Liver (tissue), 3 donors: Measurements from ENCODE around the gene PSMG4.

Experiments used
- CTCF ChIP-seq: fragments of 150-350 bp; IDR thresholded peaks from 2 replicates; pipeline ENCODE4 v1.5.1; 2017; ENCODE audit warnings: improper control_type of control experiment, low read depth, low read length; ENCODE audit not compliant: missing input control
- EGR1 ChIP-seq, 2 donors: IDR thresholded peaks; 2 replicates each; pipeline ENCODE4 v1.6.1; 2016 to 2018; ENCODE audit warnings: antibody characterized with exemption in 2 of 2, low read depth in 2 of 2
- FOXA1 ChIP-seq: IDR thresholded peaks from 2 replicates; pipeline ENCODE4 v1.6.1; 2016; ENCODE audit warnings: antibody characterized with exemption
- GABPA ChIP-seq, 2 donors: IDR thresholded peaks in 1 of 2; conservative IDR thresholded peaks in 1 of 2; 2 replicates each; pipeline ENCODE4 v1.6.1; 2016; ENCODE audit warnings: antibody characterized with exemption in 2 of 2, mild to moderate bottlenecking in 1 of 2, moderate library complexity in 1 of 2
- HNF4A ChIP-seq, 2 donors: conservative IDR thresholded peaks; 2 replicates each; pipeline ENCODE4 v1.6.1; 2016; ENCODE audit warnings: antibody characterized with exemption in 2 of 2, mild to moderate bottlenecking in 2 of 2
- JUND ChIP-seq, 2 donors: IDR thresholded peaks; 2 replicates each; pipeline ENCODE4 v1.6.1; 2016; ENCODE audit warnings: antibody characterized with exemption in 2 of 2
- RAD21 ChIP-seq, 2 donors: IDR thresholded peaks; 2 replicates each; pipeline ENCODE4 v1.6.1; 2016; ENCODE audit warnings: antibody characterized with exemption in 2 of 2, mild to moderate bottlenecking in 2 of 2
- REST ChIP-seq: IDR thresholded peaks from 2 replicates; pipeline ENCODE4 v1.6.1; 2016; ENCODE audit warnings: antibody characterized with exemption, mild to moderate bottlenecking
- SP1 ChIP-seq: IDR thresholded peaks from 2 replicates; pipeline ENCODE4 v1.6.1; 2018; ENCODE audit warnings: antibody characterized with exemption, mild to moderate bottlenecking
- TAF1 ChIP-seq: conservative IDR thresholded peaks from 2 replicates; pipeline ENCODE4 v1.6.1; 2016; ENCODE audit warnings: antibody characterized with exemption, mild to moderate bottlenecking
- YY1 ChIP-seq: IDR thresholded peaks from 2 replicates; pipeline ENCODE4 v1.6.1; 2016; ENCODE audit warnings: antibody characterized with exemption, mild to moderate bottlenecking
- TF ChIP-seq, protein P1 (sequence below): IDR thresholded peaks from 2 replicates; pipeline ENCODE4 v1.6.1; 2016; ENCODE audit warnings: antibody characterized with exemption
- TF ChIP-seq, protein P2 (sequence below): IDR thresholded peaks from 2 replicates; pipeline ENCODE4 v1.6.1; 2016; ENCODE audit warnings: antibody characterized with exemption
- TF ChIP-seq, protein P3 (sequence below): IDR thresholded peaks from 2 replicates; pipeline ENCODE4 v1.6.1; 2016; ENCODE audit warnings: antibody characterized with exemption
- donor health status: healthy.
- donor health status: healthy.

- TF ChIP-seq TAF1 = no peak
- TF ChIP-seq CTCF = no peak
- no peak for TF ChIP-seq FOXA1
- no peak for TF ChIP-seq REST
- no peak for TF ChIP-seq JUND (IDR thresholded peaks at IDR 0.05)
- no peak for TF ChIP-seq YY1
- TF ChIP-seq, protein P1, sequence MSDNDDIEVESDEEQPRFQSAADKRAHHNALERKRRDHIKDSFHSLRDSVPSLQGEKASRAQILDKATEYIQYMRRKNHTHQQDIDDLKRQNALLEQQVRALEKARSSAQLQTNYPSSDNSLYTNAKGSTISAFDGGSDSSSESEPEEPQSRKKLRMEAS = no peak
- TF ChIP-seq, protein P2, sequence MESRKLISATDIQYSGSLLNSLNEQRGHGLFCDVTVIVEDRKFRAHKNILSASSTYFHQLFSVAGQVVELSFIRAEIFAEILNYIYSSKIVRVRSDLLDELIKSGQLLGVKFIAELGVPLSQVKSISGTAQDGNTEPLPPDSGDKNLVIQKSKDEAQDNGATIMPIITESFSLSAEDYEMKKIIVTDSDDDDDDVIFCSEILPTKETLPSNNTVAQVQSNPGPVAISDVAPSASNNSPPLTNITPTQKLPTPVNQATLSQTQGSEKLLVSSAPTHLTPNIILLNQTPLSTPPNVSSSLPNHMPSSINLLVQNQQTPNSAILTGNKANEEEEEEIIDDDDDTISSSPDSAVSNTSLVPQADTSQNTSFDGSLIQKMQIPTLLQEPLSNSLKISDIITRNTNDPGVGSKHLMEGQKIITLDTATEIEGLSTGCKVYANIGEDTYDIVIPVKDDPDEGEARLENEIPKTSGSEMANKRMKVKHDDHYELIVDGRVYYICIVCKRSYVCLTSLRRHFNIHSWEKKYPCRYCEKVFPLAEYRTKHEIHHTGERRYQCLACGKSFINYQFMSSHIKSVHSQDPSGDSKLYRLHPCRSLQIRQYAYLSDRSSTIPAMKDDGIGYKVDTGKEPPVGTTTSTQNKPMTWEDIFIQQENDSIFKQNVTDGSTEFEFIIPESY = no peak
- TF ChIP-seq SP1 = no peak
- TF ChIP-seq GABPA (IDR thresholded peaks at IDR 0.05 in 1 of 2, conservative IDR thresholded peaks at IDR 0.05 in 1 of 2) = no peak
- no peak for TF ChIP-seq EGR1 (IDR thresholded peaks at IDR 0.05; ENCODE audit: low read depth in 2 of 2)
- TF ChIP-seq, protein P3, sequence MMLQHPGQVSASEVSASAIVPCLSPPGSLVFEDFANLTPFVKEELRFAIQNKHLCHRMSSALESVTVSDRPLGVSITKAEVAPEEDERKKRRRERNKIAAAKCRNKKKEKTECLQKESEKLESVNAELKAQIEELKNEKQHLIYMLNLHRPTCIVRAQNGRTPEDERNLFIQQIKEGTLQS = no peak
- no peak for TF ChIP-seq RAD21 (IDR thresholded peaks at IDR 0.05)
- TF ChIP-seq HNF4A (conservative IDR thresholded peaks at IDR 0.05) = no peak
Measured at GRCh38 chr6:3299221-3299620, 40.5 kb downstream of the PSMG4 start.
